HG03097 (cell line): Measurements from ENCODE around the gene GRPR.
"Not testable (repeated sequence)": the region's sequence is repeated elsewhere in the genome, so short reads cannot be mapped to it uniquely, and the experiment has no call there.

Experiments
- ATAC-seq: cut with Tn5 transposase; IDR thresholded peaks from one replicate; pipeline ENCODE4 v1.9.1; 2021; ENCODE audit not compliant: unreplicated experiment, low FRiP score

Gene GRPR

DNA sequence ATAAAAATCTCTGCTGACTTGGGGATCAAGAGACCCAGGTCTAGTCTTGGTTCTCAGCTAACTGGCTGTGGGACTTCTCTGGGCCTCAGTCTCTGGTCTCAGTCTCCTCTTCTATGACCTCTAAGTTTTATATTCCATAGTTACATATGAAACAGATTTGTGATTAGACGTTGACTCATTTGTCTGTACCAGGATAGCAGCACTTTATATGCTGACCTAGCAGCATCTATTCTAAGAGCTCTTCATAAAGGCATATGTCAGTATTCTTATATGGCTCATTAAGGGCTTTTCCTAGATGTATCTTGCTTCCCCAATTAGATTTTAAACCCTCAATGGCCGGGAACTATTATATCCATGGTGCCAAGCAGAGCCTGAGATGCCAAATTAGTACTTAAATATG is 12.7 kb downstream of the GRPR start:
- no peak for ATAC-seq

DNA sequence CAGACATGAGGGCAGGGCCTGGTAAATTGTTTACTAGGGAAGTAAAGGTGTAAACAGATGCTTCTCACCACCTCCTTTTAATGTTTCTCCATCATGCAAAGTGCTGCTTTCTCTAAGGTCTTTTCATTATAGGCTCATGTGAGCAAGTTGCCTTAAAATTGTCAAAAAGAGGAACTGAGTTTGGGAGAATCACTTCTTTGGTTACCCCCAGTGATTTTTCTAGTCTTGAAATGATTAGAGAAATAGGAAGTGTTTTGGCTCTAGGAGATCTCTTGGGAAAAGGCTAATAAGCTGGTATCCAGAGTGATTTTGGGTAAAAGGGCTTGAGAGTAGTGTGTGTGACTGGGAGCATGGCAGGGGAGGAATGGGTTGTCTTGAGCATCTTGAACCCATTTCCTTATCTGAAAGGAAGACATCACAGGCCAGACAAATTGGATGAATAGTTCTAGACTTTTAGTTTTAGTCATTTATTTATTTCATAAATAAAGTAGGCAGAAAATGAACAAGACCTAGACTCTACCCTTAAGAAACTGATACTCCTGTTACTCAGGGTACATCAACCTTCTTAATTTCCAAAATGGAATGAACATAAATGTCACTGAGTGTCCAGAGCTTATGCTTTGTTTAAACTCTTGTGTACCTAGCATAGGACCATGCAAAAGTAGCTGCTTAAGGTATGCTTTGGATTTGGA is 14.2 kb downstream of the GRPR start:
- ATAC-seq: peak; percentile 69

GRCh38 chrX:16138108-16138427 is 14.7 kb downstream of the GRPR start:
- ATAC-seq: peak; percentile 24

GRCh38 chrX:16140448-16140847 is 17.1 kb downstream of the GRPR start:
- no peak for ATAC-seq

DNA sequence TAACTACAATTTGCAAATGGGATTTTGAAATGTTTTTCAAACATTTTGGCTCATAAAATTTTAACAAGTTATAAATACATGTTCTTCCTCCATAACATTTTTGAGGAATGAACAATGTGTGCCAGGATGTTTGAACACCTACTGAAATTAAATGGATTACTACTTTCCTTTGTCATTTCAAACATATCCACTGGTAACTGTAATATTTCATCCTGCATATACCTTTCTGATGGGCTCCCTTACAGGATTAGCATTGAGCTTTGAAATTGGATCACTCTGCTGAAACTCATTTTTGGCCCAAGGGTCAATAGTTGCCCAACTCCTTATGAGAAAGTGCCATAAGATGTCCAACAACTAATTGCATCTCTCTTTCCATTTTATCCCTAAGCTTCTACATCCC is 17.6 kb downstream of the GRPR start:
- no peak for ATAC-seq

DNA sequence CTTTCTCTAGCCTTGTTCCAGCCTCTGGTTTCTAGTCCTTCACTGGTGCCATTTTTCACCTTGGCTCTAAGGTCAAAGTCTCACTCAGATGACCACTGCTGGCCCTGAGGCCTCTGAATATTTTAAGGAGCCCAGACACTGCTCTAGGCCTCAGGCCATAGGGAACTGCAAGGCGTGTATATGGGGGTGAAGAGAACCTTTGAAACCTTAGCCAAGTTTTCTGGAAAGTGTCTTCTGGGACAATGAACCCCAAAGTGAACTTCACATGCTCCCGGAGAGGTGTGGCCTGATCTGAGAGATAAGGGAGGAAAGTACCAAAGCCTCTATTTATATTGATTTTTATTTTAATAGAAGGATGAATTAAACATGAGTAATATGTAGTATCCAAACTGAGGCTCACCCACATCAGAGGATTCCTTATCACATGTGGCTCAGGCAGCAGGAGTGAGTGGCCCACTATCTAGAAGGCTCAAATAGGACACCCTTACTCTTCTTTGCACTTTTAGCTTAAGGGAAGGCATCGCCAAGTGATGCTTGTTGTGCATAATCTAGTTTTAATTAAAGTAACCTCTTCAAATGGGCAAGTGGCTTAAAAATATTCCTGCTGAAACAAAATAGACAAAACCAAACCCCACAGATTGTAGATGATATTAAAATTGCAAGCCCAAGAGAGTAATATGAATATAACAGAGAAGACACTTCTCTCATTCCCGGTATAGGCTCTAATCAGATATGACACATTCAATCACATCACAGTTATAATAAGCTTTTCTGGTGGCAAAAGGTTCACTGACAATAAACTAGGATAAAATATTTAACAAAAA is 18.3 kb downstream of the GRPR start:
- ATAC-seq: no peak

GRCh38 chrX:16142246-16142558 is 18.8 kb downstream of the GRPR start:
- ATAC-seq: no peak

DNA sequence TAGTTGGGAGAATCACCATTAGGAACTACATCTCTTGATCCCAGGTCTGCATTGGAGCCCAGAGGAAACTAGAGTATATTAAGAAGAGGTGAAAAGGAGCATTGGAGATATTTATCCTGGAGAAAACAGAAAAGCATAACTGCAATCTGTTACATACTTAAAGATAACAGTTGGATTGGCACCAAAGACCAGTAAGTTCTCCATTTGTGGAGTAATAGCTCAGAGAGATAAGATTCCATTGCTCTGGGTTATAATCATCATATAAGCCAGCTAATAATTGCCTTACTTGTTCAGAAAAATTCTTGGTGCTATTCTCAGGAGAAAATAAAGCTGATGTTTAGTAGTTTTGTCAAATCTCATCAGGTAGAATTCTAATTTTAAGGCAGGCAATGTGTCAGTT is 20.6 kb downstream of the GRPR start:
- no peak for ATAC-seq

GRCh38 chrX:16144420-16144819 is 21.1 kb downstream of the GRPR start:
- no peak for ATAC-seq

DNA sequence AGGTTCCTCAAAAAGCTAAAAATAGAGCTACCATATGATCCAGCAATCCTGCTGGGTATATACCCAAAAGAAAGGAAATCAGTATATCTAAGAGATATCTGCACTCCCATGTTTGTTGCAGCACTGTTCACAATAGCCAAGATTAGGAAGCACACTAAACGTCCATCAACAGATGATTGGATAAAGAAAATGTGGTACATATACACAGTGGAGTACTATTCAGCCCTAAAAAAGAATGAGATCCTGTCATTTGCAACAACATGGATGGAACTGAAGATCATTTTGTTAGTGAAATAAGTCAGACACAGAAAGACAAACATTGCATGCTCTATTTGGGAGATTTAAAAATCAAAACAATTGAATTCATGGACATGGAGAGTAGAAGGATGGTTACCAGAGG is 21.7 kb downstream of the GRPR start:
- ATAC-seq: not testable (repeated sequence)

DNA sequence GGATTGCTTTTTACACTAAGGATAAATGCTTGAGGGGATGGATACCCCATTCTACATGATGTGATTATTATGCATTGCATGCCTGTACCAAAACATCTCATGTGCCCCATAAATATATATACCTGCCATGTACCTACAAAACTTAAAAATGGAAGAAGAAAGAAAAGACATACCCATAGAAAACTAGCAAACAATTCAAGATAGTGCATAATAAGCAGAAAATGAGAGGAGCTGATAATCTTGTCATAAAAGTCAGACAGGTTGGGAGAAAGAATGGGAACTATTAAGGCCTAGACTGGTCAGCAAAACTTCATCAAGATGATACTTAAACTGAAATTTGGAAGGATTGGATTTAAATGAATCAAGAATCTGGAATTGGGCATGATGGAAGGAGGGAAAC is 22.3 kb downstream of the GRPR start:
- no peak for ATAC-seq

DNA sequence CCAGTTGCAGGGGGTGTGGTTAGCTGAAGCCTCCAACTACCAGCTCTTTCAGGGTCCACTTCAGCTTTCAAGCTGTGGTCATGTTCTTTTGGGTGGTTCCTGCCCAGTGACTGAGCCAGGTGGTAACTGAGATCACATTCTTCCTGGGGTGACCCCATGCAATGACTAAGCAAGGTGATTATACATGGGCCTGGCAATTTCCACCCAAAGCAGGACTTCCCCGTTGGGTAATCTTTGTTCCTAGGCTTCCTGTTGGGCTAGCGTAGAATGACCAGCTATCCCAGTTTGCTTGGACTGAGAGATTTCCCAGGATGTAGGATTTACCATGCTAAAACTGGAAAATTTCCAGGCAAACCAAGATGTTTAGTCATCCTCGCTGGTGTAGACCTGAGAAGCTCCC is 25.5 kb downstream of the GRPR start:
- no peak for ATAC-seq

GRCh38 chrX:16155581-16156096 is 32.3 kb downstream of the GRPR start:
- ATAC-seq: no peak

- no peak for ATAC-seq
Measured at GRCh38 chrX:16156692-16157331, 33.4 kb downstream of the GRPR start.

- no peak for ATAC-seq
Measured at GRCh38 chrX:16160729-16161128, 37.4 kb downstream of the GRPR start.

DNA sequence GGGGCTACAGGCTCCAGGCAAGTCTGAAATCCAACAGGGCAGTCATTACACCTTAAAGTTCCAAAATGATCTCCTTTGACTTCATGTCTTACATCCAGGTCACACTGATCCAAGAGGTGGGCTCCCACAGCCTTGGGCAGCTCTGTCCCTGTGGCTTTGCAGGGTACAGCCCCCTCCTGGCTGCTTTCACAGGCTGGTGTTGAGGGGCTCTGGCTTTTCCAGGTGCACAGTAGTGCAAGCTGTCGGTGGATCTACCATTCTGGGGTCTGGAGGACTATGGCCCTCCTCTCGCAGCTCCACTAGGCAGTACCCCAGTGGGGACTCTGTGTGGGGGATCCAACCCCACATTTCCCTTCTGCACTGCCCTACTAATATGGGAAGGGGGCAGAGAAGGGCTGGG is 37.8 kb downstream of the GRPR start:
- ATAC-seq: not testable (repeated sequence)

DNA sequence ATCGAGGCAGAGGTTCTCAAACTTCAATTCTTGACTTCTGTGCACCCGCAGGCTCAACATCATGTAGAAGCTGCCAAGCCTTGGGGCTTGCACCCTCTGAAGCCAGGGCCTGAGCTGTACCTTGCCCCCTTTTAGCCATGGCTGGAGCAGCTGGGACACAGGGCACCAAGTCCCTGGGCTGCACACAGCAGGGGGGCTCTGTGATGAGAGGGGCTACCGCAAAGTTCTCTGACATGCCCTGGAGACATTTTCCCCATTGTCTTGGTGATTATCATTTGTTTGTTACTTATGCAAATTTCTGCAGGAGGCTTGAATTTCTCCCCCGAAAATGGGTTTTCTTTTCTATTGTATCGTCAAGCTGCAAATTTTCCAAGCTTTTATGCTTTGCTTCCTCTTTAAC is 39.0 kb downstream of the GRPR start:
- no peak for ATAC-seq

DNA sequence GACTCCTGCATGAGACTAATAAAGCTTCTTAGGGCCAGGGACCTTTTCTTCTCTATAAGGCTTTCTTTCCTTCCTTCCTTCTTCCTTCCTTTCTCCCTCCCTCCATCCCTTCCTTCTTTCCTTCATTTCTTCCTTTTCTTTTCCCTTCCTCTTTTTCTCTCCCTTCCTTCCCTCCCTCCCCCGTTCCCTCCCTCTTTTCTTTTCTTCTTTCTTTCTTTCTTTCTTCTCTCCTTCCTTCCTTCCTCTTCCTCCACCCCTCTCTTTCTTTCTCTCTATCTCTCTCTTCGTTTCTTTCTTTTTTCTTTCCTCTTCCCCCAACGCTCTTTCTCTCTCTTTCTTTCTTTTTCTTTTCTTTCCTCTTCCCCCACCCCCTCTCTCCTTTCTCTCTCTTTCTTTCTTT is 41.4 kb downstream of the GRPR start:
- ATAC-seq: no peak

DNA sequence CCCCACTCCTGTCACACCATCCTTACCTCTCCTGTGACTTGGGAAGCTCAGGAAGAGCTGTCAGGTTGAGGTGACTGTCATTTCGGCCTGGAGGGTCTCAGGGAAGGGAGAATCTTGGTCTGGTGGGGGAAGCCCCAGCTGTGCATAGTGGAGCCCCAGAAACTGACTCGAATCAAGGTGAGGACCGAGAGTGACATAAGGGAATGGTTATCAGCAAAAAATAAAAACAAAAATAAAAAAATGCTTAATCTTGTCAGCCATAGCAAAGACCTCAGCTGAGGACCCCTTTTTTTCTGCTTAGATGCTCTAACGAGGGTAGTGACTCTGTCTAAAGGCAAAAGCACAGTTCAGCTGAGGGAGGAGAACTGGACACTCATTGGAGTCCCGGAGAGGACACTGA is 43.8 kb downstream of the GRPR start, which contains the start of gene MAGEB17:
MAGEB17 (plus strand) TSS at position 301 of the 400 bp plus-strand sequence. CDS start 2,902 bp downstream, outside the sequence.
- ATAC-seq: no peak

DNA sequence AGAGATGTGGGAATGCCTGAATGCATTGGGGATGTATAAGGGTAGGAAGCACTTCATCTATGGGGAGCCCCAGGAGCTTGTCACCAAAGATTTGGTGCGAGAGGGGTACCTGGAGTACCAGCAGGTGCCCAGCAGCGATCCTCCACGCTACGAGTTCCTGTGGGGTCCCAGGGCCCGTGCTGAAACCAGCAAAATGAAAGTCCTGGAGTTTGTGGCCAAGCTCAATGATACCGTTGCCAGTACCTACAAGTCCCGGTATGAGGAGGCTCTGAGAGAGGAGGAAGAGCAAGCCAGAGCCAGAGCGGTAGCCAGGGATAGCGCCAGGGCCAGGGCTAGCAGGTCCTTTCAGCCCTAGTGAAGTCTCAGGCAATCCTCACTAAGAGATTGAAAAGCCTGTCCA is 47.7 kb downstream of the GRPR start:
- no peak for ATAC-seq

DNA sequence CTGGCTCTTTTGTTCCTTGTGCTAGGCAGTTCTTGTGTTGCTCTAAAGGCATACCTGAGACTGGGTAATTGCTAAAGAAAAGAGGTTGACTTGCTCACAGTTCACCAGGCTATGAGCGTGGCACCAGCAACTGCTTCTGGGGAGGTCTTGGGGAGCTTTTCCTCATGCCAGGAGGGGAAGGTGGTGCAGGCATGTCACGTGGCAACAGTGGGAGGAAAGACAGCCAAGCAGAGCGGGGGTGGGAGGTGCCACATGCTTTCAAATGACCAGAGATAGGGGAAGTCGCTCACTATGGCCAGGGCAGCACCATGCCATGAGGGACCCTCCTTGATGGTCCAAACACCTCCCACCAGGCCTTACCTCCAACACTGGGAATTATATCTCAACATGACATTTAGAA is 48.6 kb downstream of the GRPR start:
- no peak for ATAC-seq

- no peak for ATAC-seq
Measured at GRCh38 chrX:16172391-16172790, 49.0 kb downstream of the GRPR start.
